K562 (cell line): ENCODE data around the gene LMTK2. TPM values are rescaled to one million over a fixed set of nuclear protein-coding genes. Genes with fewer than 3 reads are reported as not detected.

Source experiments
- ETS2 ChIP-seq: IDR thresholded peaks from 2 replicates; pipeline ENCODE4 v1.6.1; 2016; ENCODE audit warnings: borderline replicate concordance, missing genetic modification characterization, mild to moderate bottlenecking, moderate library complexity, missing compliant biosample characterization; ENCODE audit not compliant: poor library complexity, severe bottlenecking
- HDAC1 ChIP-seq, 2 experiments: fragments of 450-650 bp; IDR thresholded peaks; 2 replicates each; pipeline ENCODE4 v1.6.1; 2016 to 2017; ENCODE audit warnings: inconsistent platforms in 1 of 2, mild to moderate bottlenecking in 1 of 2, moderate library complexity in 1 of 2
- KDM1A ChIP-seq, 2 experiments: fragments of 450-650 bp; IDR thresholded peaks; 2 replicates each; pipeline ENCODE4 v1.6.1; 2016; ENCODE audit warnings: mild to moderate bottlenecking in 2 of 2
- MECOM ChIP-seq: fragments of 250-450 bp; sonication (Bioruptor Pico); IDR thresholded peaks from 2 replicates; pipeline ENCODE4 v1.8.0; 2022; ENCODE audit warnings: inconsistent platforms
- NR2C1 ChIP-seq, 2 experiments: fragments of 450-650 bp; IDR thresholded peaks; 2 replicates each; pipeline ENCODE4 v1.6.1; 2017; ENCODE audit warnings: mild to moderate bottlenecking in 2 of 2, antibody characterized with exemption in 1 of 2, inconsistent platforms in 1 of 2, missing compliant biosample characterization in 1 of 2, missing genetic modification characterization in 1 of 2
- RAD21 ChIP-seq, 2 experiments: fragments of 250-450 bp in 1 of 2; fragments of 450-650 bp in 1 of 2; sonication (Bioruptor Pico) in 1 of 2; formaldehyde crosslinking in 1 of 2; IDR thresholded peaks in 1 of 2; conservative IDR thresholded peaks in 1 of 2; 2 replicates each; pipeline versions ENCODE4 v1.4.0 to v1.8.0; 2020 to 2022; ENCODE audit warnings: mild to moderate bottlenecking in 2 of 2, moderate library complexity in 1 of 2
- STAT5A ChIP-seq: IDR thresholded peaks from 2 replicates; pipeline ENCODE4 v1.6.1; 2012; ENCODE audit warnings: low read length, inconsistent platforms, borderline replicate concordance
- TAF9B ChIP-seq: fragments of 450-650 bp; IDR thresholded peaks from 2 replicates; pipeline ENCODE4 v1.6.1; 2018; ENCODE audit warnings: mild to moderate bottlenecking; ENCODE audit not compliant: partially characterized antibody
- TRIM24 ChIP-seq, 2 experiments: fragments of 450-650 bp; IDR thresholded peaks; 2 replicates each; pipeline ENCODE4 v1.6.1; 2016
- USF2 ChIP-seq: sonication (generic); formaldehyde crosslinking; IDR thresholded peaks from 2 replicates; pipeline ENCODE4 v1.5.0; 2020; ENCODE audit warnings: missing genetic modification reagents
- ZBED1 ChIP-seq: IDR thresholded peaks from 2 replicates; pipeline ENCODE4 v1.6.1; 2014
- ZNF143 ChIP-seq: sonication (generic); formaldehyde crosslinking; IDR thresholded peaks from 2 replicates; pipeline ENCODE4 v1.9.0; 2022; ENCODE audit warnings: mild to moderate bottlenecking, missing genetic modification reagents
- ZNF24 ChIP-seq: fragments of 450-650 bp; IDR thresholded peaks from 2 replicates; pipeline ENCODE4 v1.6.1; 2016
- ZNF41 ChIP-seq: fragments of 250-450 bp; sonication (Bioruptor Pico); conservative IDR thresholded peaks from 2 replicates; pipeline ENCODE4 v1.4.0; 2020; ENCODE audit warnings: mild to moderate bottlenecking
- ZNF778 ChIP-seq: fragments of 450-650 bp; formaldehyde crosslinking; IDR thresholded peaks from 2 replicates; pipeline ENCODE4 v1.4.0; 2020; ENCODE audit warnings: mild to moderate bottlenecking, moderate library complexity
- ZNF830 ChIP-seq: fragments of 250-450 bp; sonication (Bioruptor Pico); IDR thresholded peaks from 2 replicates; pipeline ENCODE4 v1.5.0; 2021; ENCODE audit warnings: mild to moderate bottlenecking
- polyA plus RNA-seq, 8 experiments: library from polyadenylated mRNA; depleted of rRNA in 4 of 8; stranded (reverse) in 5 of 8; unstranded in 3 of 8; fragments of >200 nt; fragmentation: Nextera tagmentation in 2 of 8; fragmentation: Illumina TruSeq in 1 of 8; extraction: Ambion mirVana in 2 of 8; extraction: Trizol in 1 of 8; gene quantifications; 2 replicates each; pipeline versions ENCODE4 v1.2.1 to v1.2.3, GENCODE V29; 2011 to 2014; ENCODE audit warnings: inconsistent platforms in 1 of 8, missing spikeins in 1 of 8
- total RNA-seq, 7 experiments: library from RNA; depleted of rRNA in 6 of 7; stranded (reverse); fragments of >200 nt in 6 of 7; fragmentation: Illumina TruSeq in 2 of 7; extraction: Trizol in 2 of 7; gene quantifications; 2 replicates each; pipeline versions ENCODE4 v1.2.1 to v1.2.3, GENCODE V29; 2011 to 2021; ENCODE audit warnings: low replicate concordance in 1 of 7
- TF ChIP-seq, protein P1 (sequence below): fragments of 450-650 bp; IDR thresholded peaks from 2 replicates; pipeline ENCODE4 v1.6.1; 2017; ENCODE audit warnings: antibody characterized with exemption, mild to moderate bottlenecking
- TF ChIP-seq, protein P2 (sequence below): fragments of 450-650 bp; formaldehyde crosslinking; IDR thresholded peaks from 2 replicates; pipeline ENCODE4 v1.4.0; 2020; ENCODE audit warnings: mild to moderate bottlenecking, mixed read lengths

LMTK2 gene
- total and polyA plus RNA-seq, 9 of the 15 experiments (the other 6 are each of a cell fraction or from before 2014, with no cell fraction given): 0.78 to 16.4 (median 6.3) TPM

GRCh38 chr7:98217623-98218582 lies 111.2 kb downstream of the LMTK2 start (continued):
- TF ChIP-seq, protein P1, sequence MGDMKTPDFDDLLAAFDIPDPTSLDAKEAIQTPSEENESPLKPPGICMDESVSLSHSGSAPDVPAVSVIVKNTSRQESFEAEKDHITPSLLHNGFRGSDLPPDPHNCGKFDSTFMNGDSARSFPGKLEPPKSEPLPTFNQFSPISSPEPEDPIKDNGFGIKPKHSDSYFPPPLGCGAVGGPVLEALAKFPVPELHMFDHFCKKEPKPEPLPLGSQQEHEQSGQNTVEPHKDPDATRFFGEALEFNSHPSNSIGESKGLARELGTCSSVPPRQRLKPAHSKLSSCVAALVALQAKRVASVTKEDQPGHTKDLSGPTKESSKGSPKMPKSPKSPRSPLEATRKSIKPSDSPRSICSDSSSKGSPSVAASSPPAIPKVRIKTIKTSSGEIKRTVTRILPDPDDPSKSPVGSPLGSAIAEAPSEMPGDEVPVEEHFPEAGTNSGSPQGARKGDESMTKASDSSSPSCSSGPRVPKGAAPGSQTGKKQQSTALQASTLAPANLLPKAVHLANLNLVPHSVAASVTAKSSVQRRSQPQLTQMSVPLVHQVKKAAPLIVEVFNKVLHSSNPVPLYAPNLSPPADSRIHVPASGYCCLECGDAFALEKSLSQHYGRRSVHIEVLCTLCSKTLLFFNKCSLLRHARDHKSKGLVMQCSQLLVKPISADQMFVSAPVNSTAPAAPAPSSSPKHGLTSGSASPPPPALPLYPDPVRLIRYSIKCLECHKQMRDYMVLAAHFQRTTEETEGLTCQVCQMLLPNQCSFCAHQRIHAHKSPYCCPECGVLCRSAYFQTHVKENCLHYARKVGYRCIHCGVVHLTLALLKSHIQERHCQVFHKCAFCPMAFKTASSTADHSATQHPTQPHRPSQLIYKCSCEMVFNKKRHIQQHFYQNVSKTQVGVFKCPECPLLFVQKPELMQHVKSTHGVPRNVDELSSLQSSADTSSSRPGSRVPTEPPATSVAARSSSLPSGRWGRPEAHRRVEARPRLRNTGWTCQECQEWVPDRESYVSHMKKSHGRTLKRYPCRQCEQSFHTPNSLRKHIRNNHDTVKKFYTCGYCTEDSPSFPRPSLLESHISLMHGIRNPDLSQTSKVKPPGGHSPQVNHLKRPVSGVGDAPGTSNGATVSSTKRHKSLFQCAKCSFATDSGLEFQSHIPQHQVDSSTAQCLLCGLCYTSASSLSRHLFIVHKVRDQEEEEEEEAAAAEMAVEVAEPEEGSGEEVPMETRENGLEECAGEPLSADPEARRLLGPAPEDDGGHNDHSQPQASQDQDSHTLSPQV: no peak
- no peak for TF ChIP-seq RAD21 (CRISPR knock-in tag; conservative IDR thresholded peaks at IDR 0.05 in 1 of 2, IDR thresholded peaks at IDR 0.05 in 1 of 2)
- peak; percentile 73 for TF ChIP-seq MECOM (CRISPR knock-in tag)
- peak; percentile 13; the same call in 1 of the 2 replicates for TF ChIP-seq USF2
- 0 out of 2 replicates have a peak, but pooled peaks have one; percentile 26 for TF ChIP-seq NR2C1 (IDR thresholded peaks at IDR 0.05)
- TF ChIP-seq NR2C1 (tag; IDR thresholded peaks at IDR 0.05): 0 out of 2 replicates have a peak, but pooled peaks have one; percentile 19
- TF ChIP-seq ZNF24: no peak
- TF ChIP-seq ZBED1: no peak
- no peak for TF ChIP-seq ZNF41 (CRISPR knock-in tag)
- TF ChIP-seq ZNF143 (CRISPR knock-in tag): no peak
- TF ChIP-seq ZNF830 (CRISPR knock-in tag): no peak
- peak; percentile 100 for TF ChIP-seq KDM1A (IDR thresholded peaks at IDR 0.05)
- no peak for TF ChIP-seq TAF9B
- peak; percentile 90 to 100; a peak in 3 of 4 replicates for TF ChIP-seq HDAC1 (IDR thresholded peaks at IDR 0.05)
- no peak for TF ChIP-seq ZNF778 (CRISPR knock-in tag)
- TF ChIP-seq STAT5A: peak; percentile 99
- TF ChIP-seq, protein P2, sequence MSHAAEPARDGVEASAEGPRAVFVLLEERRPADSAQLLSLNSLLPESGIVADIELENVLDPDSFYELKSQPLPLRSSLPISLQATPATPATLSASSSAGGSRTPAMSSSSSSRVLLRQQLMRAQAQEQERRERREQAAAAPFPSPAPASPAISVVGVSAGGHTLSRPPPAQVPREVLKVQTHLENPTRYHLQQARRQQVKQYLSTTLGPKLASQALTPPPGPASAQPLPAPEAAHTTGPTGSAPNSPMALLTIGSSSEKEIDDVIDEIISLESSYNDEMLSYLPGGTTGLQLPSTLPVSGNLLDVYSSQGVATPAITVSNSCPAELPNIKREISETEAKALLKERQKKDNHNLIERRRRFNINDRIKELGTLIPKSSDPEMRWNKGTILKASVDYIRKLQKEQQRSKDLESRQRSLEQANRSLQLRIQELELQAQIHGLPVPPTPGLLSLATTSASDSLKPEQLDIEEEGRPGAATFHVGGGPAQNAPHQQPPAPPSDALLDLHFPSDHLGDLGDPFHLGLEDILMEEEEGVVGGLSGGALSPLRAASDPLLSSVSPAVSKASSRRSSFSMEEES: no peak
- peak; percentile 38 to 62; a peak in 2 of 4 replicates for TF ChIP-seq TRIM24 (IDR thresholded peaks at IDR 0.05)
- TF ChIP-seq ETS2 (tag): no peak
